Mucosa of gallbladder (tissue), 1 donor: ENCODE data around the gene RNF145. TPM values are rescaled to one million over a fixed set of nuclear protein-coding genes. Genes with fewer than 3 reads are reported as not detected.
"Not testable (repeated sequence)": the region's sequence is repeated elsewhere in the genome, so short reads cannot be mapped to it uniquely, and the experiment has no call there.

ENCODE experiments used
- DNase-seq: peaks from one replicate; pipeline ENCODE4 v3.0.0-alpha.2; 2020; ENCODE audit warnings: low spot score
- total RNA-seq: library from RNA; stranded (reverse); gene quantifications from one replicate; pipeline ENCODE4 v1.2.1, GENCODE V29; 2021
- donor health status: DM: no; HTN: no; CAD: no.

The RNF145 gene
- total RNA-seq, 1 donor from 2014 or later, result 74.8 TPM

DNA sequence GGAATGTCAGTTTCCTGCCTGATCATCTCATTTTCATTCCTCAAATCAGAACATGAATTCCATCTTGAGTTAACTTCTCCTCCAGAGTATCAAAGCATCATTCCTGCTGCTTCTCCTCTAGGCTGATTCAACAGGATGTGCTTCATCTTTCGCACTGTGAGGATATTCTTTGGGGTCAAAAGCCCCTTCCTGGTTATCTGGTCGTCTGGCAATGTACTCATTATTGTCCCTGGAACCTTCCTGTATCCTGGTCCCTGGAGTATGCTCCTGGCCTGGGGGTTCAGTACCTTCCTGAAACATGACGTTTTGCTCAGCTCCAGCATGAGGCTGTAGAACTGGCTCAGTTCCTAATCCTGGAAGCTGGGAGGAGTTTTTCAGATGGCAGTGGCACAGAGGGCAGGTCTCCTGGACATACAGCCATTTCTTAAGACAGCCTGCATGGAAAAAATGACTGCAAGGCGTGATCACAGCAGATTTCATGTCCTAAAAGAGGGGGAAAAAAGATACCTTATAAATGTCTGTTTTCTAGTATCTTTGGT is 50.7 kb downstream of the RNF145 start:
- not testable (repeated sequence) for DNase-seq

DNA sequence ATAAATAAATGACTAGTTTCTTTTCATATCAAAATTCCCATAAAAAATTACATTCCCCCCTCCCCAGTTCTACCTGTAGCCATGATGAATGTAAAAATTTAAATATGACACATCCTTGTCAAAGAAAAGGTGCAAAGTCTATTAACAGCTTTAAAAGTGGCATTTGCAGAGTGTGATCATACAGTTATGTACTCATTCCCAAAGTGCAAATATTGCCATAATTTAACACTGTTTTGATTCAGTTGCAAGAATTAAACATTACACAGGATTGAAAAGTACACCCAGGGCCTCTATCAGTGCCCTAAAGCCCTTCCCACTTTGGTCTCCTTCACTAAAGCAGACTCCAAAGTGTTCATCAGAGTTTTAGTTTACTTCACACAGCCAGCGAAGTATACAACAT is 51.8 kb downstream of the RNF145 start:
- DNase-seq, result no peak

DNA sequence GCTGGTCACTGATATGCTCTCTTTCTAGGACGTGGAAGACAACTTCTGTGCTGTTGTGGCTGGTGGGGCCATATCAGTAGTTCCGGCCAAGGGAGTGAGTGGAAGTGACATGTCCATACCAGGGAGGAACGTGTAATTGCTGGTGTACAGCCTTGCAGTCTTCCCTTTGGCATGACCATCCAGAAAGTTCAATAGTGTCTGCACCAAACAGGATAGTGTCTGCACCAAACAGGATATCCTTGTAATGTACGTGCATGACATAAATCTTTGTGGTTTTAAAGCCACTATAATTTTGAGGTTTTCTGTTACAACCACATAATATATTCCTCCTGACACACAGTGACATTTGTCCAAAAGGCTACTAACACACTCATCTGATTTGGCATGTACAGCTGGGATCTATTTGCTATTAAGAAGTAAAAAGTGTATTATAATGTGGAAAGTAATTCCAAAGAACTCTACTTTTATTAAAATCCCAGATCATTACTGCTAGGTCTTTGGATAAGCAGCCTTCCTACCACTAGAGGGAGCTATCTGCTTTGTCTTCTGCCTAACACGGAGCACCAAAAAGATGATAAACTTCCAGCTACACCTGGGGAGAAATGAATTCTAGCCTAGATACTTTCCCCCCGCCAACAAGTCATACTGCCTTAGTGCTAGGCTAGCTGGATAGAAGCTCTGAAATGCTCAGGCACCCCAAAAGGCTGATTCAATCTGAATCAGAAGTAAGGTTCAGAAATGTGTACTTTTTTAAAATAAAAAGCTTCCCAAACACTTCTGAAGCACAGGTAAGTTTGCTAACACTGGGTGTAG is 52.7 kb downstream of the RNF145 start:
- peak; percentile 52 for DNase-seq

DNA sequence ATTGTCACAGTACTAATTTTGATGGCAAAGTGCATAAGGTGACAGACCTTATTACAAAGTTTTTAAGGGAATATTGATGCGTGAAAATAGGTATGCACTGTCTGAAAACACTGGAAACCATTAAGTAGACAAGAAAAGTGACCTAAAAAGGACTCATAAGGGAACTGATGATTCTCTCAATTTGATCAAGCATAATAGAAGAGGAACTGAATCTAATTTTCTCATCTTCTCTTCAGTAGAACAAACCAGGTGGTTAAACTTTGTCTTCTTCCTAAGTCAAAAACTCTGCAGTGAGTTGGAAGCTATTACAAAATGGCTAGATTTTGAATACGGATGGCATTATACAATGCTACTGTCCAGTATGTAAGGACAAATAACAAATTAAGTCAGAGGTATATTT is 53.4 kb downstream of the RNF145 start:
- DNase-seq, result no peak

DNA sequence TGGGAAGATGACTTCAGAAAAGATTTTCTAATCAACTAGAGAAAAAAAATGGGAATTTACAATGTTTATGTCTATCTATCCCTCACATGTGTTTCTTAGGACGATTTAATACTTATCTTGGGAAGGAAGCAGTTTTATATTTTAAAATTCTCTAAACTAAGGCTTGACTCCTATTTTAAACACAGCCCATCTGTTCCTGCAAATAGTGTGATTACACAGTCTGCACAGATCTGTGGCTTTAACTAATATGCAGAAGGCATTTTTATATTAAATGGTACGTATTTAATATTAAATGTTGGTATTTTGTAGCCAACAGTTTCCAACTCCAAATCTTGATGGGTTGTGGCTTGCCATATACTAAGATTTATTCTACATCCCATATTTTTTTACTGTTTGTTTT is 56.5 kb downstream of the RNF145 start:
- DNase-seq, result no peak

DNA sequence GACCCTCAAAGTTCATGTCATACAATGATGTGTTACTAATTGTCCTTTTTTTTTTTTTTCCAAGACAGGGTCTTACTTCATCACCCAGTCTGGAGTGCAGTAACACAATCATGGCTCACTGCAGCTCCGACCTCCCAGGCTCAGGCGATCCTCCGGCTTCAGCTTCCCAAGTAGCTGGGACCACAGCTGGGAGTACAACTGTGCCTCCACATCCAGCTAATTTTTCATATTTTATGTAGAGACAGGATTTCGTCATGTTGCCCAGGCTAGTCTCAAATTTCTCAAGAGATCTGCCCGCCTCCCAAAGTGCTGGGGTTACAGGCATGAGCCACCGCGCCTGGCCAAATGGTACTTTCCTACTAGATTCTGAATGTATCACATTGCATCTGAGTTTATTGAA is 60.3 kb downstream of the RNF145 start:
- no peak for DNase-seq

DNA sequence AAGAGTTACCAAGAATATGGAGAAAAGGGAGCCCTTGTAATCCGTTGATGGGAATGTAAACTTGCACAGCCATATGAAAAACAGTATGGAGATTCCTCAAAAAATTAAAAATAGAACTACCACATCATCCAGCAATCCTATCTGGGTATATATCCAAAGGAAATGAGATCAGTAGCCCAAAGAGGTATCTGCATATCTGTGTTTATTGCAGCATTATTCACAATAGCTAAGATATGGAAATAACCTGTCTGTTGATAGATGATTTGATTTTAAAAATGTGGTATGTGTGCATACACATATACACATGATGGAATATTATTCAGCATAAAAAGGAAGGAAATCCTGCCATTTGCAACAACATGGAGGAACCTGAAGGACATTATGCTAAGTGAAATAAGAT is 61.4 kb downstream of the RNF145 start:
- DNase-seq, result no peak

DNA sequence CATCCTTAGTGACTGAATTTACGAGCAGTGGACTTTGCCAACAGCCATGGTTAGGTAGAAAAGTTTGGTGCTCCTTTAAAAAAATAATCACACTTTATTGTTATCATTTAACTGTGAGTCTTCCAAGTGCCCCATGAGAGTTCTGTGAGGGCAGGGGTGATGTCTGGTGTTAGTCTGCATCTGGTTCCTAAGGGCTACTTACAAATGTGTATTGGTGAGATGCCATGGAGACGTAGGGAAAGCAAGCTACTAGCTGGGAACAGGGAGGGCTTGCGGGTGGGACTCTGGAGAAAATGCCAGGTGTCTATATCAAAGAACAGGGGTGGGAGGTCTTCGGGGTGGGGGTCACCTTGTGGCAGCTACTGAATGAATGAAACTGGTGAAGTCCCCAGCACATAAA is 62.5 kb downstream of the RNF145 start:
- DNase-seq, result no peak

DNA sequence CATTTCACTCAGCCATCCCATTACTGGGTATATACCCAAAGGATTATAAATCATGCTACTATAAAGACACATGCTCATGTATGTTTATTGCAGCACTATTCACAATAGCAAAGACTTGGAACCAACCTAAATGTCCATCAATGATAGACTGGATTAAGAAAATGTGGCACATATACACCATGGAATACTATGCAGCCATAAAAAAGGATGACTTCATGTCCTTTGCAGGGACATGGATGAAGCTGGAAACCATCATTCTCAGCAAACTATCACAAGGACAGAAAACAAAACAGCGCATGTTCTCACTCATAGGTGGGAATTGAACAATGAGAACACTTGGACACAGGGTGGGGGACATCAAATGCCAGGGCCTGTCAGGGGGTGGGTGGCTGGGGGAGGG is 64.2 kb downstream of the RNF145 start:
- not testable (repeated sequence) for DNase-seq

DNA sequence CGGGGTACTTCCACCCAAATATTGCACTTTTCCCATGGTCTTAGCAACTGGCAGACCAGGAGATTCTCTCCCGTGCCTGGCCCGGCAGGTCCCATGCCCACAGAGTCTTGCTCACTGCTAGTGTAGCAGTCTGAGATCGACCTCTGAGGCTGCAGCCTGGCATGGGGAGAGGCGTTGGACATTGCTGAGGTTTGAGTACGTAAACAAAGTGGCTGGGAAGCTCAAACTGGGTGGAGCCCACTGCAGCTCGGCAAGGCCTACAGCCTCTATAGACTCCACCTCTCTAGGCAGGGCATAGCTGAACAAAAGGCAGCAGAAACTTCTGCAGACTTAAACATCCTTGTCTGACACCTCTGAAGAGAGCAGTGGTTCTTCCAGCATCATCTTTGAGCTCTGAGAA is 69.6 kb downstream of the RNF145 start:
- DNase-seq, result no peak

DNA sequence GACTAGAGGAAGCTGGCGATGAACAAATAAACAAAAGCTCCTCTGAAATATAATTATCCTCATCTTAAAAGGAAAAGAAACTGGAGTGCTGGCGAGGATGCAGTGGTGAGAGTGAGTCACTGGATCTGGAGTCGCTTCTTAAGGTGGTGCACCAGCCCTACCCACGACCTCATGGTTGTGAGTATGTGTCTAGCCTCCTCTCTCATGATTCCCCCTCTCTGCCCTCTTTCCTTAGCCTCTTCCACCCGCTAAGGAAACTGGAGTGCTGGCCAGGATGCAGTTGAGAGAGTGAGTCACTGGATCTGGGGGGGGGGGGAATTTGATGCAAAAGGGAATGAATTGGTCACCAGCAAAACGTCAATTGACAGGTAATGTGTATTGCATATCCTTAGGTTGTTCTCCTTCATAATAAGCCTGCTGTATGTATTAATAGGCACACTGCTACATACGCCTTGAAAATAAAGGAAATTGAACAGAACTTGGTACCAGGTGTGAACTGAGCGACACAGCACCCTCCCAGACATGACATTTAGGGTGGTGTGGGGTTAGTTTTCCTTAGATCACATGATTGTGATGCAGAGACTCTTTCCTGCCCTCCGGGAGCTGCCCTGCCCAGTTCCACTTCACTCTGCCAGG is 73.3 kb downstream of the RNF145 start:
- DNase-seq, result no peak

DNA sequence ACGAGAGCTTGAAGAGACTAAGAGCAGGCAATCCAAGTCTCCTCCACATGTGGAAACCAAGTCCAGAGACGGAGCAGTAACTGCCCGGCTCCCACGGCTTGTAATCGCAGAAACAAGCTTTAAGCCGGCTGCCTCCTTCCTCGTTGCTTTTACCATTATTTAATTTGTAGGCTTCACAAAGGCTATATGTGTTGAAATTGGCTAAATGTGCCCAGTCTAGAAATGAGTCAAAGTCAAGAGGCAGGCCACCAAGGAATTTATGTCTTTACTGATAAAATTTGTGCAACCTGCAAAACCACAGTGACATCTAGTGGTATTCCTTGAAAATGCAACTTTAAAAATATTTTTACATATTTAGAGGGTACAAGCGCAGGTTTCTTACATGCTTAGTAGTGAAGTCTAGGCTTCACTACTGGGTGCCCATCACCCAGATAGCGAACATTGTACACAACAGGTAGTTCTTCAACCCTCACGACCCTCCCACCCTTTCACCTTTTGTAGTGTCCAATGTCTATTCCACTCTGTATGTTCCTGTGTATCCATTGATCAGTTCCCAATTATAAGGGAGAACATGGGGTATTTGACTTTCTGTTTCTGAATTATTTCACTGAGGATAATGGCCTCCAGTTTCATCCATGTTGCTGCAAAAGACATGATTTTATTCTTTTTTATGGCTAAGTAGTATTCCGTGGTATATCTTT is 76.2 kb downstream of the RNF145 start:
- no peak for DNase-seq

DNA sequence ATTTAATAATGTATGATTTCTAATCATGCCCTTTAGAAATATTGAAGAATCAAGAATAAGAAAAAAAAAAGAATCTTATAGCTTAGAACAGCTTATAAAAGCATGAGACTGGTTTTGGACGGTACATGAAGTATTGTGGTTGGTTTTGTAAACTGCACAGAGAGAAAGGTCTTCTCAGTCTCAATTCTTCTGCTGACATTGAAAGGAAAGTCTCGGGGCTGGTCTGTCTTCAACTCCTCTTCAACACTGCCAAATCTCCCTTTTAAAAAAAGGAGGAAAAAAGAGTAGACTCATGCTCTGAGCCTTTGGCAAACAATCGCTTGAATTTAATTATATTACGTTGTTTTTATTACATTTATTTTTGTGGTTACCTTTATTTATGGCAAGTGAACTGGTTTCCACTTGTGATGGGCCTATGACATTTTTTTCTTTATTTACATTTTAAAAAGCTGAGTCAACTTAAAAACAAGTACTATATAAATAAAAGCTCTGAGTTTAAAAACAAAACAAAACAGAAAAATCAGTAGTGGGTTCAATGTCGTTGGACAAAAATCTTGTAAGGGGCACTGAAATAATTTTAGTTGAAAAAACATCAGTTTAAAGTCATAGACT is 76.8 kb downstream of the RNF145 start:
- DNase-seq, result no peak

DNA sequence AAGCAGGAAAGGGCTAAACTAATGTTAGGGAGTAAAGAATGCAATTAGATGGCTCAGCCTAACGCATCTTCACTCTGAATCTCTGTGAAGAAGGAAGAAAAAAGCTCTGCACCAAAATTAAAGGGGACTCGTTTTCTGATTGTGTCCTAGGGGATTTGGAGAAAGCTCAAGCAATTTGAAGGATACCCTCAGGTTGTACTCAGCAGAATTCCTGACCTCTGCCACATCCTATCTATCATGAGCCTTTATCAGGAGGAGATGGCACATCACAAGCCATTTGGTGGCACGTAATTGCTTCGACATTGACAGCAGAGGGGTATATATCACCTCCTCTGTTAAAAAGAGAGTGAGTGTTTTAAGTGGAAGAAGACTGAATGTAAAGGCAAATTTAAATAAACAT is 77.4 kb downstream of the RNF145 start:
- DNase-seq, result no peak

DNA sequence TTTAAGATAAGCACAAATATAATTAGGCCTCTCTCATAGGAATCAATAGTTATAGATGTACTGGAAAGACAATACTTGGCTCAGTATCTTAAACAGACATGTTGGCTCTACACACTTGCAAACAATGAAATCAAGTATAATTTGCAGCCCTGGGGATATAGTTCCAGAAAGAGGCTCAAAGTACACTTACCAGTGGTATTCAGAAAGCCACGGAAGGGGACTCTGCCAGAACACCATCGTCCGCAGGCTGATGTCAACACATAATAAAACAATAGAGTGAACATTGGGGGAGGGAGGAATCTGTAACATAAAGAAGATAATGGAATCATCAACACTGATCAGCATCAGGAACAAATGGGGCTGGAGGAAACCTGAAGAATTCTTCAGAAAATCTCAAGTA is 78.5 kb downstream of the RNF145 start:
- DNase-seq, result no peak

DNA sequence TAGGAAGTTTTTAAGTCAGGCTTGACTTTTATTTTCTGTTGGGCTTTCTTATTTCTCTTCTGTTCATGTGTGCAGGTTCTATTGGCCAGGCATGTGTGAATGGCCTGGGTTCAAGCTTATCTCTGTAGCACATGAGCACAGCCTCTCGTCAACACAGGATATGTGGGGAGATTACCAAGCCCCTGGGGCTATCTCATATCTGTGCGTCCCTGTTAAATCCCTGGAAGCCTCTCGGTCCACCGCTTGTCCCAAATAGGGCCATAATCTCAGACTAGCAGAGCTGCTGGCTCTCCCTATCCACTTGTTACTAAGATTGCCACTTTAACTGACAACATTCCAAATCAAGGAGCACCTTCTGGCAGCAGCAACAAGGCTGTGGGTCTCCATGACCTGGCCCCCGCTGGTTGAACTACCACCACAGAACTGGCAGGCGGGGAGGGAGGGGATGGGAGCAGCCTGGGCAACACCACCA is 81.2 kb downstream of the RNF145 start:
- no peak for DNase-seq

DNA sequence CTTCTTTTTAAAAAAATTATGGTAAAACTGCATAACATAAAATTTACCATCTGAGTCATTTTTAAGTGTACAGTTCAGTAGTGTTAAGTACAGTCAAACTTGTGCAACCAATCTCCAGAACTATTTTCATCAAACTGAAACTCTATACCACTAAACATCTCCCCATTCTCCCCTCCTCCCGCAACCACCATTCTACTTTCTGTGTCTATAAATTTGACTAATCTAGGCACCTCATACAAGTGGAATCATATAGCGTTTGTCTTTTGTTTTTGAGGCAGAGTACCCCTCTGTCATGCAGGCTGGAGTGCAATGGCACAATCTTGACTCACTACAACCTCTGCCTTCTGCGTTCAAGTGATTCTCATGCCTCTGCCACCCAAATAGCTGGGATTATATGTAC is 85.7 kb downstream of the RNF145 start:
- DNase-seq, result no peak

DNA sequence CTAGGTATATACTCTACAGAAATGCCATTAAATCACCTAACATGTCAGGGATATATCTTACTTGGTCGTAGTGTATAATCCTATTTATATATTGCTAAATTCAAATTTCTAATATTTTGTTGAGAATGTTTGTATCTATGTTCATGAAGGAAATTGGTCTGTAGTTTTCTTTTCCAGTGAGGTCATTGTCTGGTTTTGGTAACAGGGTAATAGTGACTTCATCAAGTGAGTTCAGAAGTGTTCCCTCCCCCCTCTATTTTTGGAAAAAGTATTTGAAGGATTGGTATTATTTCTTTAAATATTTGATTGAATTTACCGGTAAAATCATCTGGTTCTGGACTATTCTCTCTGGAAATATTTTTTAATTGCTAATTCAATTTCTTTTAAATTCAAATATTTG is 86.2 kb downstream of the RNF145 start:
- no peak for DNase-seq

DNA sequence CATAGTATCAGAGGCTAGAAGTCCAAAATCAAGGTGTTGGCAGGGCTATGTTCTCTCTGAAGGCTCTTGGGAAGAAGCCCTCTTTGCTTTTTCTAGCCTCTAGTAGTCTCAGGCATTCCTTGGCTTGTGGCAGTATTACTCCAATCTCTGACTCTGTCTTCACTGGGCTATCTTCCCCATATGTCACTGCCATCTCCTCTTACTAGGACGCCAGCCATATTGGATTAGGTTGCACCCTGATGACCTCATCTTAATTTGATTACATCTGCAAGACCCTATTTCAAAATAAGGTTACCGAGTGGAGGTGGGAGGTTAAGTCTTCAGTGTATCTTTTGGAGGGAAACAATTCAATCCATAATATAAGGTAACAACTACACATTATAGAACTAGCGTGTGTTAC is 88.3 kb downstream of the RNF145 start:
- no peak for DNase-seq

DNA sequence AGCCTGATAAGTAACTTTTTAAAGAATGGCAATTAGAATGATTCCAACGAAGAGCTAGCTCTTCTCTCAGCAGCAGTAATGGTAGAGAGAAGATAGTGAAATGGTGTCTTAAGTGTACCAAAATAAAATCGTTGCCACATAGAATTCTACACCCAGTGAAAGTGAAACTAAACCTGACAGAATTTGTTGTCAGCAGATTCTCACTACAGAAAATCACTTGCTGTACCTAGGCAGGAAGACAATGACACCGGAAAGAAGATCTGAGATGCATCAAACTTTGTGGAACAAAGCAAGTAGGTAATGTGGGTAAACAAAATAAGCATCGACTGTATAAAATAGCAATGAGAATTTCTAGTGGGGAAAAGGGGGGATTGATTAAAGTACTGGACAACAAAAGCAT is 88.9 kb downstream of the RNF145 start:
- DNase-seq, result no peak

DNA sequence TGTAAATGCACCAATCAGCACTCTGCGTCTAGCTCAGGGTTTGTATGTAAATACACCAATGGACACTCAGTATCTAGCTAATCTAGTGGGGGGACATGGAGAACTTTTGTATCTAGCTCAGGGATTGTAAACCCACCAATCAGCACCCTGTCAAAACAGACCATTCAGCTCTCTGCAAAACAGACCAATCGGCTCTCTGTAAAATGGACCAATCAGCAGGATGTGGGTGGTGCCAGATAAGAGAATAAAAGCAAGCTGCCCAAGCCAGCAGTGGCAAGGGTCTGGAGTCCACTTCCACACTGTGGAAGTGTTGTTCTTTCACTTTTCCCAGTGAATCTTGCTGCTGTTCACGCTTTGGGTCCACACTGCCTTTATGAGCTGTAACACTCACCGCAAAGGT is 89.5 kb downstream of the RNF145 start:
- DNase-seq, result not testable (repeated sequence)
